Measurements from ENCODE around the gene FOXJ3.

The FOXJ3 gene

DNA sequence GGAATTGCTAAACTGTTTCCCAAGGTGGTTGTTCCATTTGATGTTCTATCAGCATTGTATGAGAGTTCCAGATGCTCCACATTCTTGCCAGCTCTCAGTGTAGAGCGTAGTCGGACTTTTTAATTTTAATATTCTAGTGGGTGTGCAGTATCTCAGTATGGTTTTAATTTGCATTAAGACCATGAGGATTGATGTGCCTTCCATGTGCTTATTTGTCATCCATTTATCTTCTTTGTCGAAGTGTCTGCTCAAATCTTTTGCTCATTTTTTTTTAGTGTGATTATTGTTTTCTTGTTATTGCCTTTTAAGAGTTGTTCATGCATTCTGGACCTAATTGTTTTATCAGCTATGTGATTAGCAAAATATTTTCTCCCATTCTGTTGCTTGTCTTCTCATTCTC, 195.6 kb downstream of the FOXJ3 start:
- DNase-seq, result no peak

DNA sequence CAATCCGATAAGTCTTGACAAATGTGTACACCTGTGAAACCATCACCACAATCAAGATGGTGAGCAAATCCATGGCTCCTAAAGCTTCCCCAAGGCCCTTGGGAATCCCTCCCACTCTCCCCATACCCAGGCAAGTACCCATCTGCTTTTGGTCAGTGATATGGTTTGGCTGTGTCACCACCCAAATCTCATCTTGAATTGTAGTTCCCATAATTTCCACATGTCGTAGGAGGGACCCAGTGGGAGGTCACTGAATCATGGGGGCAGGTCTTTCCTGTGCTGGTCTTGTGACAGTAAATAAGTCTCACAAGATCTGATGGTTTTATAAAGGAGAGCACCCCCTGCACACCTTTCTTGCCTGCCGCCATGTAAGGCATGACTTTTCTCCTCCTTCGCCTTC, 196.4 kb downstream of the FOXJ3 start:
- no peak for DNase-seq

DNA sequence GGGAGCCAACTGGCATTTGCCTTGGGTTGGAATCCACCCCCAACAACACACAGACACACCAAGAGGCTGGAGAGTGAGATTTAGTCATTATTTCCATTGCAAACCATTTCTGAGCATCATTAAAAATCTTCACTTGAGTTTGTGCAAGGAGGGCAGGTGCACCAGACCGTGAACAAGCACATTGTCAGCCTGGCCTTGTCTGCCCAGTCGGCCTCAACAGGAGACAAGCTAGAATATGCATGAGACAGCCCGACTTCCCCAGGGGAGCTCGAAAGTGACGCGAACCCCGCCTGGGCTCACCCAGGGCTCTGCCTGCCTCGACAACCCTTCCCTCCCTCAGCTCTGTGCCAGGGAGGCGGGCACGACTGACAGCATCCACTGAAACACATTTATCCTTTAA, 197.3 kb downstream of the FOXJ3 start:
- no peak for DNase-seq

DNA sequence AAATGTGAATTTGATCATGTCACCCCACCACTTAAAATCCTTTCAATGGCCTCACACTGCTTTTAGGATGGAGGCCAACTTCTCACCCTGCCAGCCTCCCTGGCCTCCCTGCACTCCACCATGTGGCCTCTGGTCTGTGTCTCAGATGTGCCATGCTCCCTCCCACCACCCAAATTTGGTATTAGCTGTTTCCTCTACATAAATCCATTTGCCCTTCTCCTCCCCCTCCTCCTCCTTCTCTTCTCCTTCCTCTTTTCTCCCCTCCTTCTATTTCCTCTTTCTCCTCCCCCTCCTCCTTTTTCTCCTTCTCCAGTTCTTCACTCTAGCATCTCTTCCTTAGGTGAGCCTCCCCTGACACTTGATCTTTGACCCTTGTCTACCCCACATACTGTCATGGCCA, 198.6 kb downstream of the FOXJ3 start:
- DNase-seq, result no peak

DNA sequence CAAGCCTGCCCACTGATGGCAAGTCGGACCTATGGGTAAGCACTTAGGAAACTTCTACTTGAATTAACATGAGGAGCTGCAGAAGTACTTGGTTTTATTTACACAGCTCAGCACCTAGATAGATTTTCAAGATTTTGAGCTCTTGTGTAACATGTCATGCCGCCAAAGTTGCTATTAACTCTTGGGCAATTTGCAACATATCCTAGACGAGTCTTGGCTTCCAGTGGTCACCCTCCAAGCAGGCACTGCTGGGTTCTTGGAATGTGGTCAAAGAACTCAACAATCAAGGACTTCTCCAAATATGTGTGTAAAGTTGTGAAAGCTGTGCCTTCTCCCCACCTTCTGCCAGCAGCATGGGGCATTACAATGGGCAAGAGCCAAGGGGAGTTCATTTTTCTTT, 199.6 kb downstream of the FOXJ3 start:
- DNase-seq, result no peak

DNA sequence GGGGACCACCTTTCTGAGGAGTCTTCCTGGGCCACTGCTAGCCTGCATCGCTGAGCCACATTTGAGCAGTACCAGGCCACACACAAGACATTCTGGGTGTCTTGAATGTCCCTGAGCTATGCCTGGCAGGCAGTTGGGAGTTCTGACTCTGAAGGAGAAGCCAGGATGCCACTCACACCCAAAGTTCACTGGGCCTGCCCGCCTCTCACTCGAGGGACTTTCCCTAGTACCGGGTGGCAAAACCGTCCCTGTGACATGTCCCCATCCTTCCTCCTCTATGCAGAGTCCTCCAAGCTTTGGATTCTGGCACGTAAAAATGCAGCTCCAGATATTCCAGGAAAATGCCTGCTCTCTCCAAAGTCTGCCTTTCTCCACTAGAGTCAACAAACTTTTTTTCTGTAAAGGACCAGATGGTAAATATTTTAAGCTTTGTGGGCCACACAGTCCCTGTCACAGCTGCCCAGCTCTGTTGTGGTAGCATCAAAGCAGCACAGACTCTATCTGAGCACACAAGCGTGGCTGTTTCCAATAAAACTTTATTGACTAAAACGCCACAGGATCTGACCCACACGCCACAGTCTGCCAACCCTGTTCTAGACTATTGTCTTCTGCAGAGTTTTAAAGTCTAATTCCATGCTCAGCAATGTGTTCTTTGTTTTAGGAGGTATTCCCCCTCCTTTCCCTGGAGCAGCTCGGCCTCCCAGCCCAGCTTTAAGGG, 201.1 kb downstream of the FOXJ3 start:
- DNase-seq, result no peak

DNA sequence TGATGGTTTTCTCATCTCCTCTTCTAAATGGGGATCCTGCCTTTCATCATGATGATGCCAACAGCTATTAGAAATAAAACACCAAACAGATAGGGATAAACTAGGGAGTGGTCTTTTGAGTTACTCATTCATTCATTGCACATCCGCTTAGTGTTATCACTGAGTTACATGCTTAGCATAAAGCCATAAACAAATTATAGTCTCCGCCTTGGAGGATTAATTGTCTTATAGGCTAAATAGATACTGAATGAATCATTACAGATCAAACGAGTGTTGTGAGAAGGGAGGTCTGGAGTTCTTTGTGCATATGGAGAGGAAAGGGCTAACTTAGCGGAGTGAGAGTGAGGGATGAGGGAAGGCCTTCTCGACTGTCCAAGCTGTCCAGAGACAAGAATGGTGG, 201.6 kb downstream of the FOXJ3 start:
- no peak for DNase-seq

DNA sequence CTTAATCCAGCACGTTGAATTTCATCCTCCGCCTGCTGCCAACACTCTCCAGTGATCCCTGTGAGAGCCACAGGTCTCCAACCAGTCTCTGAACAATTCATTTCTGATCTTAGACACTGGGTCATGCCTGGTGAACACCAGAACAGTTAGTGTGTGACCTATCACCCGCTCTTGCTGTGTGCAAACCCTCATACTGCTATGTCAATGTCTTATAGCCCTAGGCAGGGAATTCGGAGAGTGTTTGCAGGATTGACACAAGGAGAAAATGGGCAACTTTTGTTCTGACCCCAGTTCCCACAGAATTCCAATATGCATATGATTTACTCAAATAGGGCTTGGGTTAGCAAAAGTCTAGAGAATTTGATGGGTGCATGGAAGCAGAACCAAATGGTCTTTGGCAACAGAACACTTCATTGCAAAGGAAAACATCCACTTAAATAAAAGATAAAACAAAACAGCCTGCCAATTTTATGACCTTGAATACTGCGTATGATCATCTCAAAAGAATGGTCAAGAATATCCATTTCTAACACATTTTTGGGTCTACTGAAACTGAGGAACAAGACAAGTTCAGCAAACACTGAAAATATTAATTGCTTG, 204.9 kb downstream of the FOXJ3 start:
- no peak for DNase-seq

DNA sequence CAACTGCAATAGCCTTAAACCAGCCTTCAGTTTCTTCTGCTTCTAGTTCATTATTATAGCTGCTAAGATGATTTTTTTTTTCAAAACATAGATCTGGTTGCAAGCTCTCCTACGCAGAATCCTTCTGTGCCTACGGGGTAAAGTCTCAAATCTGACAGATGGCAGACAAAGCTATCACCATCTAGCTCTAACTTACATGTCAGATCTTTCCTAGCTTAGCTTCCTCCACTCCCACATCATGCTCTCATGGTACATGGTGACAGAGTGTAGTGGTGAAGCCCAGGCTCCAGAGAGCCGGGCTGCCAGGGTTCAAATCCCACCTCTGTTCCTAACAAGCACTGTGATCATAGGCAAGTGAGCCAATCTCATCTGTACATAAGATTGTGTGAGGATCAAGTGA, 206.1 kb downstream of the FOXJ3 start:
- no peak for DNase-seq

DNA sequence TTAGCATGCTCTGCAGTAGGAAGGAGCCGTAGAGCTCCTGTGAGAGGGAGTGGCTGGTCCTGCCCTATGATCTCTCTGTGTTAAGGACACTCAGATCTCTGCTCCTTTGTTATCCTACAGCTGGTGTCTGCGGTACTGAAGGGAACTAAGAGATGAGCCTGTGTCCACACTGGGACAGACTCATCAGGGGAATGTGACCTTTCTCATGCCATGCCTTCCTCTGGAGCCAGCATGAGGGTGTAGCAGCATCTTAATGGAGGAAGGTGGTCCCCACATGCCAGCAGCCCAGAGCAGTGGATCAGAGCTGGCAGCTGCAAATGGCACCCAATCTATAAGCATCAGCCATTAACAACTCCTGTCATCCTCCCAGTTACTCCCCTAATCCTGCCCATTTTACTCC, 206.5 kb downstream of the FOXJ3 start:
- no peak for DNase-seq

DNA sequence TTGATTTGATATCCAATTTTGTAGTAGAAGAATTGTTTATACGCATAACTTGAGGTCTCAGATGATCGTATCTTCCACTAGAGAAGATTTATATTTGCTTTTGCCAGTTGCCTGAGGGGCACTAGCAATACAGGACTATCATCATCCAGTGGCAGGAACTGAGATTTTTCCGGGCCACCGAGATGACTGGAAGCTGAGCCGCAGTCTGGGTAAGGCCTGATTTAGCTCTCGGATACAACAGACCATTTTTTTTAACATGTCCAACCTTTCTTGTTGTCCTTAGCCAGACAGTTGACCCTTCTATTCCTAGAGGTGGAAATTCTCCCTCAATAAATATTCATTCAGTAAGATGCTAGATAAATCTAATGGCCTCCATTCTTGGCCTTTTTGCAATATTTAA, 207.3 kb downstream of the FOXJ3 start:
- DNase-seq, result no peak
